Endodermal cell (in vitro differentiated cells): Measurements from ENCODE around the gene SELE. TPM values are rescaled to one million over a fixed set of nuclear protein-coding genes. Genes with fewer than 3 reads are reported as not detected.

Experiments used
- DNase-seq: peaks from one replicate; pipeline ENCODE4 v3.0.0-alpha.2; 2017
- H3K27ac ChIP-seq: 2 replicates; pipeline ENCODE4 v1.5.1; 2013; ENCODE audit warnings: mild to moderate bottlenecking, low read depth, low read length, moderate library complexity
- H3K27me3 ChIP-seq: 2 replicates; pipeline ENCODE4 v1.6.1; 2013; ENCODE audit warnings: mild to moderate bottlenecking, low read length, moderate library complexity; ENCODE audit not compliant: insufficient read depth, control insufficient read depth, poor library complexity, severe bottlenecking
- H3K36me3 ChIP-seq: 2 replicates; pipeline ENCODE4 v1.7.0; 2013; ENCODE audit warnings: mild to moderate bottlenecking, low read length, moderate library complexity; ENCODE audit not compliant: control insufficient read depth, insufficient read depth
- H3K4me1 ChIP-seq: one replicate; pipeline ENCODE4 v1.7.0; 2013; ENCODE audit warnings: low read length; ENCODE audit not compliant: control insufficient read depth, insufficient read depth
- H3K4me3 ChIP-seq: 2 replicates; pipeline ENCODE4 v1.5.1; 2013; ENCODE audit warnings: mild to moderate bottlenecking, low read length, moderate library complexity
- H3K9ac ChIP-seq: 2 replicates; pipeline ENCODE4 v1.6.1; 2013; ENCODE audit warnings: mild to moderate bottlenecking, low read length, moderate library complexity; ENCODE audit not compliant: poor library complexity, severe bottlenecking; ENCODE audit errors: extremely low read depth
- H3K9me3 ChIP-seq: 2 replicates; pipeline ENCODE4 v1.6.1; 2013; ENCODE audit warnings: mild to moderate bottlenecking, low read length, moderate library complexity; ENCODE audit not compliant: control insufficient read depth
- H3K27ac Mint-ChIP-seq: 2 replicates; pipeline ENCODE4 v1.8.0; 2020; ENCODE audit warnings: mixed read lengths
- H3K27me3 Mint-ChIP-seq: 2 replicates; pipeline ENCODE4 v1.8.0; 2021; ENCODE audit warnings: mild to moderate bottlenecking, mixed read lengths; ENCODE audit not compliant: insufficient read depth
- H3K36me3 Mint-ChIP-seq: 2 replicates; pipeline ENCODE4 v1.8.0; 2020; ENCODE audit warnings: low read depth, mixed read lengths
- H3K4me1 Mint-ChIP-seq: 2 replicates; pipeline ENCODE4 v1.8.0; 2020; ENCODE audit warnings: mixed read lengths
- H3K4me3 Mint-ChIP-seq: 2 replicates; pipeline ENCODE4 v1.8.0; 2020; ENCODE audit warnings: mild to moderate bottlenecking, moderate library complexity, mixed read lengths
- H3K9me3 Mint-ChIP-seq: 2 replicates; pipeline ENCODE4 v1.8.0; 2020; ENCODE audit warnings: mild to moderate bottlenecking, mixed read lengths
- WGBS, 2 experiments: methylation state at CpG; one replicate each; pipeline versions ENCODE4 v1.1.5 to v1.1.7; 2013; ENCODE audit warnings: missing lambda C conversion rate in 2 of 2, mixed read lengths in 1 of 2; ENCODE audit not compliant: insufficient coverage in 1 of 2, insufficient read length in 1 of 2; 5-methylcytosine and 5-hydroxymethylcytosine counted together
- total RNA-seq, 2 donors: library from RNA; stranded (reverse); fragmentation: NEBNext Ultra II Directional in 1 of 2; extraction: Animal tissue kit (Norgen Biotek cat#: 25700) in 1 of 2; gene quantifications; 2 replicates in 1 of 2; 3 replicates in 1 of 2; pipeline ENCODE4 v1.2.1, GENCODE V29; 2021
- TF ChIP-seq, protein P1 (sequence below): fragments of 200-600 bp; sonication (generic); conservative IDR thresholded peaks from 2 replicates; pipeline ENCODE4 v1.5.0; 2021; ENCODE audit warnings: antibody characterized with exemption, mild to moderate bottlenecking

Gene SELE
- total RNA-seq, 2 donors from 2014 or later: not detected

DNA sequence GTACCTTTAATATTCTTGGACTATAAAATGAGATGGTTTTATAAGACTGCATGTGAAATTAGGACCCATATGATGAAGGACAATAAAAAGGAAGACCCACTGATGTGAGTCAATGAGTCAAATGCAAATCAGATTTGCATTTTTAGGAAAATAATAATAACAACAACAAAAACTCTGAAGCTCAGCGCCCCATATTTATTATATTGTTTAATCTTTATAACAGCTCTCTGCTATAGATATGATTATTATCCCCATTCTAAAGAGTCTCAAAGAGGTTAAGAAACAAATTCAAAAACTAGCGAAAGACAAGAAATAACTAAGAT lies 21.6 kb downstream of the SELE start:
- 88% methylated on average over 2 of the region's 2 CpGs; no CpG with 5 or more reads in 1 of the 2 experiments for WGBS, 2 experiments
- DNase-seq: no peak
- H3K4me3 ChIP-seq: no peak overlapping the region
- TF ChIP-seq, protein P1, sequence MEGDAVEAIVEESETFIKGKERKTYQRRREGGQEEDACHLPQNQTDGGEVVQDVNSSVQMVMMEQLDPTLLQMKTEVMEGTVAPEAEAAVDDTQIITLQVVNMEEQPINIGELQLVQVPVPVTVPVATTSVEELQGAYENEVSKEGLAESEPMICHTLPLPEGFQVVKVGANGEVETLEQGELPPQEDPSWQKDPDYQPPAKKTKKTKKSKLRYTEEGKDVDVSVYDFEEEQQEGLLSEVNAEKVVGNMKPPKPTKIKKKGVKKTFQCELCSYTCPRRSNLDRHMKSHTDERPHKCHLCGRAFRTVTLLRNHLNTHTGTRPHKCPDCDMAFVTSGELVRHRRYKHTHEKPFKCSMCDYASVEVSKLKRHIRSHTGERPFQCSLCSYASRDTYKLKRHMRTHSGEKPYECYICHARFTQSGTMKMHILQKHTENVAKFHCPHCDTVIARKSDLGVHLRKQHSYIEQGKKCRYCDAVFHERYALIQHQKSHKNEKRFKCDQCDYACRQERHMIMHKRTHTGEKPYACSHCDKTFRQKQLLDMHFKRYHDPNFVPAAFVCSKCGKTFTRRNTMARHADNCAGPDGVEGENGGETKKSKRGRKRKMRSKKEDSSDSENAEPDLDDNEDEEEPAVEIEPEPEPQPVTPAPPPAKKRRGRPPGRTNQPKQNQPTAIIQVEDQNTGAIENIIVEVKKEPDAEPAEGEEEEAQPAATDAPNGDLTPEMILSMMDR: no peak
- peaks cover 17% of the 10 kb centered on the region for H3K27me3 ChIP-seq
- H3K36me3 ChIP-seq: no peaks in the 10 kb centered on the region
- H3K36me3 Mint-ChIP-seq: no peaks in the 10 kb centered on the region
- H3K27ac ChIP-seq: no peak overlapping the region
- H3K9ac ChIP-seq: no peak overlapping the region
- peaks cover 23% of the 10 kb centered on the region for H3K9me3 Mint-ChIP-seq
- H3K4me1 ChIP-seq: no peaks in the 10 kb centered on the region
- H3K4me3 Mint-ChIP-seq: no peak overlapping the region
- H3K27ac Mint-ChIP-seq: no peak overlapping the region
- H3K4me1 Mint-ChIP-seq: peaks cover 2% of the 10 kb centered on the region
- H3K9me3 ChIP-seq: no peaks in the 10 kb centered on the region
- H3K27me3 Mint-ChIP-seq: peaks cover 2% of the 10 kb centered on the region

DNA sequence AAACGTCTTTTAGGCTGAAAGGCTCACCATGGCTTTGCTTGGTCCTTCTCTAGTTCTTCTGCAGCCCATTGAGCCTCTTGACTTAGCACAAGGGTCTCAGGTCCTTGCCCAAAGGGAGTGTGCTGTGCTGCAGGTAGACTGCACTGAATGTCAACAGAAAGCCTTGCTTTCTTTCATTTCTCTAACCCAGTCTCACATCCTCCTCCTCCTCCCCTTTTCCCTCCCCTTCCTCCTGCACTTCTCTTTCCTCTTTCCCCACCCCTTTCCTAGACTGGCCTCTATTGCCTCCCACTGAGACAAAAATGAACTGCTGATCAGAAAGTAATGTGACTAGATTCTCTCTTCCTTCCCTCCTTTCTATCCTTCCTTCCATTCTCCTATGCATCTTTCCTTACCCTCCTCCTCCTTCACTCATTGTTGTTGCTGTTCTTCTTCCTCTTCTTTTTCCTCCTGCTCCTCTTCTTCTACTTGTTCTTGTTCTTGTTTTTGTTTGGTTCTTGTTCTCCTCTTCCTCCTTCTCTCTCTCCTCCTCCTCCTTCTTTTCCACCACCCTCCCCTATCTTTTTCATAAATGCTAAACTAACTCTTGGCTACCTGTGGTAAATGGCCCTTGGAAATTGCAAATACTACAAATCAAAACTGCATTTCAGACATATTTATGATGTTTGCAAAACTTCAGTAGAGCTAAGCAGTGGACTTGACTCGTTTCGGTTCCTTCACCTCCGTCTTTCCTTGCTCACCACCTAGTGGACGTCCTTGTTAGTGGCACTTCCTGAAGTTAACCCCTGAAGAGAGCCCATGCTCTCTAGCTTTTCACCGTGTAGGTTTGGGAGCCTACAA lies 22.2 kb downstream of the SELE start, which contains the start of gene SELL:
TSS of gene SELL (minus strand) at position 152 of the 840 bp plus-strand sequence. CDS start at position 30, 122 bp downstream.
- peaks cover 2% of the 10 kb centered on the region for H3K4me1 Mint-ChIP-seq
- no peaks in the 10 kb centered on the region for H3K9me3 ChIP-seq
- H3K4me1 ChIP-seq: no peaks in the 10 kb centered on the region
- peak; percentile 89 for DNase-seq
- H3K36me3 Mint-ChIP-seq: no peaks in the 10 kb centered on the region
- no peaks in the 10 kb centered on the region for H3K36me3 ChIP-seq
- H3K4me3 ChIP-seq: no peak within 1 kb of the TSS
- no peak within 1 kb of the TSS for H3K27ac ChIP-seq
- peaks cover 2% of the 10 kb centered on the region for H3K27me3 Mint-ChIP-seq
- H3K27me3 ChIP-seq: peaks cover 17% of the 10 kb centered on the region
- H3K4me3 Mint-ChIP-seq: no peak within 1 kb of the TSS
- peaks cover 17% of the 10 kb centered on the region for H3K9me3 Mint-ChIP-seq
- TF ChIP-seq, protein P1: peak; percentile 89
- no peak within 1 kb of the TSS for H3K27ac Mint-ChIP-seq
- 23 to 32% methylated on average over 5 to 6 of the region's 6 CpGs for WGBS, 2 experiments
- H3K9ac ChIP-seq: no peak within 1 kb of the TSS

DNA sequence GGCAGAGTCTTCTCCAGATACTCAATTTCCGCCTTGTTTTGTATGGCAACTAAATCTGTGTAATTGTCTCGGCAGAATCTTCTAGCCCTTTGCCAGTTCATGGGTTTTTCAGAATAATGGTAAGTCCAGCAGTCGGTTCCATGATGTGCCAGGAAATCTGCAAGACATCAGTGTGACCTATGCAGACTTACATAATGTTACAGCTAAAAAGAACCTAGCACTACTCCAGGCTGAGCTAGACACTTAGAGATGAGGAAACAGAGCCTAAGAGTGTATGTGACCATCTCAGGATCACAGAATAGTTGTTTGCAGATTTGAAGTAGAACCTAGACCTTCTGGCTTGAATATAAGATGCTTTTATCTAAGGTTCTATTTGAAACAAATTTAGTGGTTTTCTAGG lies 25.2 kb downstream of the SELE start:
- no peaks in the 10 kb centered on the region for H3K36me3 ChIP-seq
- H3K27ac ChIP-seq: no peak overlapping the region
- H3K9ac ChIP-seq: no peak overlapping the region
- H3K9me3 ChIP-seq: no peaks in the 10 kb centered on the region
- no peak overlapping the region for H3K4me3 ChIP-seq
- WGBS, 2 experiments: 89 to 93% methylated on average over 3 of the region's 3 CpGs
- no peaks in the 10 kb centered on the region for H3K4me1 ChIP-seq
- Mint-ChIP-seq H3K9me3 (peaks cover 3% of the 10 kb centered on the region), H3K4me3 (no peak overlapping the region), H3K27ac (no peak overlapping the region), H3K27me3 (no peaks in the 10 kb centered on the region), H3K36me3 (no peaks in the 10 kb centered on the region), H3K4me1 (peaks cover 2% of the 10 kb centered on the region)
- no peak for DNase-seq
- TF ChIP-seq, protein P1: no peak
- H3K27me3 ChIP-seq: peaks cover 7% of the 10 kb centered on the region
